Natural killer cell (primary cell): ENCODE results near the gene AMPD3. TPM values are rescaled to one million over a fixed set of nuclear protein-coding genes. Genes with fewer than 3 reads are reported as not detected.

Source experiments
- ATAC-seq, 3 donors: fragments of 150-1000 bp in 2 of 3; fragments of 200-7000 bp in 1 of 3; cut with Tn5 transposase; 1 replicate in 1 of 3; 2 replicates in 2 of 3; pipeline ENCODE4 v1.10.0; 2021; ENCODE audit warnings: mild to moderate bottlenecking in 2 of 3, moderate library complexity in 2 of 3
- DNase-seq, 2 donors: peaks; one replicate each; pipeline versions ENCODE4 v3.0.0 to v3.0.0-alpha.2; 2013 to 2021; ENCODE audit warnings: mixed read lengths in 1 of 2
- H3K27ac ChIP-seq: one replicate; pipeline ENCODE4 v1.5.1; 2013; ENCODE audit warnings: mild to moderate bottlenecking, low read length
- H3K27me3 ChIP-seq: one replicate; pipeline ENCODE4 v1.6.1; 2013; ENCODE audit warnings: low read length; ENCODE audit not compliant: control insufficient read depth, insufficient read depth
- H3K36me3 ChIP-seq: one replicate; pipeline ENCODE4 v1.6.1; 2013; ENCODE audit warnings: low read length; ENCODE audit not compliant: control insufficient read depth, insufficient read depth
- H3K4me1 ChIP-seq: one replicate; pipeline ENCODE4 v1.6.1; 2013; ENCODE audit warnings: low read length; ENCODE audit not compliant: control insufficient read depth, insufficient read depth
- H3K4me3 ChIP-seq: one replicate; pipeline ENCODE4 v1.5.1; 2013; ENCODE audit warnings: low read length
- H3K9me3 ChIP-seq: one replicate; pipeline ENCODE4 v1.6.1; 2013; ENCODE audit warnings: low read length; ENCODE audit not compliant: control insufficient read depth, insufficient read depth
- H3K27ac Mint-ChIP-seq, 2 donors: one replicate each; pipeline ENCODE4 v1.8.0; 2022; ENCODE audit warnings: mild to moderate bottlenecking in 2 of 2, mixed read lengths in 2 of 2, moderate library complexity in 1 of 2
- H3K27me3 Mint-ChIP-seq, 2 donors: one replicate each; pipeline ENCODE4 v1.8.0; 2022; ENCODE audit warnings: low read depth in 2 of 2, mixed read lengths in 2 of 2
- H3K36me3 Mint-ChIP-seq: one replicate; pipeline ENCODE4 v1.8.0; 2022; ENCODE audit warnings: mixed read lengths
- H3K4me1 Mint-ChIP-seq, 2 donors: one replicate each; pipeline ENCODE4 v1.8.0; 2022; ENCODE audit warnings: mixed read lengths in 2 of 2
- H3K4me3 Mint-ChIP-seq: one replicate; pipeline ENCODE4 v1.8.0; 2022; ENCODE audit warnings: mild to moderate bottlenecking, moderate library complexity, mixed read lengths
- H3K9me3 Mint-ChIP-seq, 2 donors: one replicate each; pipeline ENCODE4 v1.8.0; 2022; ENCODE audit warnings: mixed read lengths in 2 of 2
- CTCF ChIP-seq: fragments of 200-600 bp; IDR thresholded peaks from one replicate; pipeline ENCODE4 v1.8.0; 2022; ENCODE audit warnings: antibody characterized with exemption
- WGBS: methylation state at CpG from one replicate; pipeline ENCODE4 v1.1.7; 2013; ENCODE audit warnings: missing lambda C conversion rate; ENCODE audit not compliant: insufficient coverage; 5-methylcytosine and 5-hydroxymethylcytosine counted together
- intact Hi-C: fragments of 100-400 bp; cut with micrococcal nuclease; formaldehyde crosslinking; loops from one replicate; pipeline ENCODE4 v1.14.2; 2022
- total RNA-seq, 4 donors: library from RNA; stranded (reverse); fragments of 120-200 nt in 1 of 4; gene quantifications; one replicate each; pipeline versions ENCODE4 v1.2.3 to v1.2.4, GENCODE V29; 2013 to 2022

Gene AMPD3
- total RNA-seq, 3 donors from 2014 or later (not counting 1 experiment from before 2014, with no cell fraction given) = 5.5 to 9.2 (median 6.8) TPM

- Histone ChIP-seq H3K4me3 (no peak overlapping the region), H3K9me3 (no peaks in the 10 kb centered on the region), H3K27me3 (no peaks in the 10 kb centered on the region), H3K27ac (no peak overlapping the region), H3K36me3 (peaks cover 59% of the 10 kb centered on the region), H3K4me1 (no peaks in the 10 kb centered on the region)
- no peak for ATAC-seq
- Mint-ChIP-seq H3K27ac (no peak overlapping the region), H3K27me3 (no peaks in the 10 kb centered on the region), H3K4me3 (no peak overlapping the region), H3K36me3 (peaks cover 34% of the 10 kb centered on the region), H3K9me3 (no peaks in the 10 kb centered on the region), H3K4me1 (peaks cover 0 to 6% of the 10 kb centered on the region in 2 donors)
- intact Hi-C loops = no loop called here
- 100% methylated on average over 2 of the region's 2 CpGs for WGBS
- DNase-seq = no peak
- TF ChIP-seq CTCF = no peak
These were observed 74.2 kb downstream of the AMPD3 start for GRCh38 chr11:10529279-10529678.

GRCh38 chr11:10532526-10532925, 77.5 kb downstream of the AMPD3 start:
- intact Hi-C loops = no loop called here

GRCh38 chr11:10533323-10533722, 78.3 kb downstream of the AMPD3 start:
- H3K36me3 Mint-ChIP-seq = peaks cover 24% of the 10 kb centered on the region
- H3K4me3 ChIP-seq = no peak overlapping the region
- intact Hi-C loops = no loop called here
- no peaks in the 10 kb centered on the region for H3K27me3 Mint-ChIP-seq
- ATAC-seq = no peak
- H3K9me3 ChIP-seq = no peaks in the 10 kb centered on the region
- H3K27ac Mint-ChIP-seq = no peak overlapping the region
- no peaks in the 10 kb centered on the region for H3K9me3 Mint-ChIP-seq
- no peak for TF ChIP-seq CTCF
- H3K4me1 ChIP-seq = no peaks in the 10 kb centered on the region
- H3K36me3 ChIP-seq = peaks cover 32% of the 10 kb centered on the region
- H3K27me3 ChIP-seq = no peaks in the 10 kb centered on the region
- no peak for DNase-seq
- no peaks in the 10 kb centered on the region for H3K4me1 Mint-ChIP-seq
- no peak overlapping the region for H3K4me3 Mint-ChIP-seq
- H3K27ac ChIP-seq = no peak overlapping the region

More at GRCh38 chr11:10532526-10532925, 77.5 kb downstream of the AMPD3 start:
- Mint-ChIP-seq H3K9me3 (no peaks in the 10 kb centered on the region), H3K27ac (no peak overlapping the region), H3K4me1 (no peaks in the 10 kb centered on the region), H3K27me3 (no peaks in the 10 kb centered on the region), H3K36me3 (peaks cover 26% of the 10 kb centered on the region), H3K4me3 (no peak overlapping the region)
- H3K36me3 ChIP-seq = peaks cover 39% of the 10 kb centered on the region
- no peaks in the 10 kb centered on the region for H3K27me3 ChIP-seq
- WGBS = 93% methylated on average over 1 of the region's 2 CpGs
- no peaks in the 10 kb centered on the region for H3K9me3 ChIP-seq
- H3K27ac ChIP-seq = no peak overlapping the region
- no peaks in the 10 kb centered on the region for H3K4me1 ChIP-seq
- TF ChIP-seq CTCF = no peak
- H3K4me3 ChIP-seq = no peak overlapping the region
- ATAC-seq (no peak), DNase-seq (no peak)

- H3K4me3 Mint-ChIP-seq = no peak overlapping the region
- Histone ChIP-seq H3K9me3 (no peaks in the 10 kb centered on the region), H3K4me3 (no peak overlapping the region), H3K27ac (no peak overlapping the region), H3K4me1 (no peaks in the 10 kb centered on the region), H3K27me3 (no peaks in the 10 kb centered on the region), H3K36me3 (peaks cover 24% of the 10 kb centered on the region)
- WGBS = 40% methylated on average over 1 of the region's 2 CpGs
- peaks cover 20% of the 10 kb centered on the region for H3K36me3 Mint-ChIP-seq
- no peaks in the 10 kb centered on the region for H3K9me3 Mint-ChIP-seq
- DNase-seq = no peak
- no peak for TF ChIP-seq CTCF
- H3K27ac Mint-ChIP-seq = no peak overlapping the region
- ATAC-seq = no peak
- H3K4me1 Mint-ChIP-seq = no peaks in the 10 kb centered on the region
- intact Hi-C loops = no loop called here
- H3K27me3 Mint-ChIP-seq = no peaks in the 10 kb centered on the region
These were observed 79.3 kb downstream of the AMPD3 start for GRCh38 chr11:10534316-10534715.
